GM18519 (cell line): ENCODE measurements around the gene NLRP7.
"Not testable (repeated sequence)": the region's sequence is repeated elsewhere in the genome, so short reads cannot be mapped to it uniquely, and the experiment has no call there.

ENCODE experiments used
- ATAC-seq: cut with Tn5 transposase; IDR thresholded peaks from one replicate; pipeline ENCODE4 v1.9.1; 2021; ENCODE audit warnings: mild to moderate bottlenecking, moderate library complexity; ENCODE audit not compliant: unreplicated experiment, low FRiP score

Gene NLRP7

GRCh38 chr19:54947381-54947780 lies at the start of gene NLRP7:
TSS of gene NLRP7 (minus strand) at chr19:54947530.
- ATAC-seq = no peak

GRCh38 chr19:54995561-54995960 lies 48.2 kb upstream of the NLRP7 start:
- ATAC-seq = no peak

GRCh38 chr19:54989531-54989930 lies 42.2 kb upstream of the NLRP7 start:
- not testable (repeated sequence) for ATAC-seq

- ATAC-seq = not testable (repeated sequence)
Observed at GRCh38 chr19:54982562-54982961, 35.2 kb upstream of the NLRP7 start.

GRCh38 chr19:54973229-54974090 lies 26.1 kb upstream of the NLRP7 start:
- not testable (repeated sequence) for ATAC-seq

GRCh38 chr19:54971446-54971845 lies 24.1 kb upstream of the NLRP7 start:
- not testable (repeated sequence) for ATAC-seq

- no peak for ATAC-seq
Observed at GRCh38 chr19:54969647-54970046, 22.3 kb upstream of the NLRP7 start.

- ATAC-seq = no peak
Observed at GRCh38 chr19:54967611-54968010, 20.3 kb upstream of the NLRP7 start.

GRCh38 chr19:54965055-54965454 lies 17.7 kb upstream of the NLRP7 start:
- not testable (repeated sequence) for ATAC-seq

- ATAC-seq = no peak
Observed at GRCh38 chr19:54959840-54960239, 12.5 kb upstream of the NLRP7 start.

- ATAC-seq = no peak
Observed at GRCh38 chr19:54955376-54955775, 8.0 kb upstream of the NLRP7 start.

- ATAC-seq = not testable (repeated sequence)
Observed at GRCh38 chr19:54953345-54953713, 6.0 kb upstream of the NLRP7 start.

GRCh38 chr19:54952591-54953344 lies 5.4 kb upstream of the NLRP7 start:
- ATAC-seq = no peak

- ATAC-seq = not testable (repeated sequence)
Observed at GRCh38 chr19:54950580-54950979, 3.2 kb upstream of the NLRP7 start.

GRCh38 chr19:54949412-54949811 lies 2.1 kb upstream of the NLRP7 start:
- ATAC-seq = no peak

- ATAC-seq = not testable (repeated sequence)
Observed at GRCh38 chr19:54943772-54944361, 3.5 kb downstream of the NLRP7 start.

- ATAC-seq = not testable (repeated sequence)
Observed at GRCh38 chr19:54939538-54939937, 7.8 kb downstream of the NLRP7 start.

- ATAC-seq = no peak
Observed at GRCh38 chr19:54938906-54939305, 8.4 kb downstream of the NLRP7 start.

GRCh38 chr19:54937926-54938325 lies 9.4 kb downstream of the NLRP7 start:
- no peak for ATAC-seq

GRCh38 chr19:54928299-54928698 lies 19.0 kb downstream of the NLRP7 start:
- ATAC-seq = no peak

- no peak for ATAC-seq
Observed at GRCh38 chr19:54923276-54923675, 24.1 kb downstream of the NLRP7 start.
